Measurements from ENCODE around the gene C14orf180. TPM values are rescaled to one million over a fixed set of nuclear protein-coding genes. Genes with fewer than 3 reads are reported as not detected.

Gene C14orf180
- total RNA-seq, 1 donor from 2014 or later, result not detected

- DNase-seq (ENCODE audit: low spot score, unreplicated experiment), result no peak
- Mint-ChIP-seq H3K9me3 (ENCODE audit: low read depth) (no peaks in the 10 kb centered on the region), H3K4me1 (ENCODE audit: low read depth) (peaks cover 3% of the 10 kb centered on the region), H3K27me3 (peaks cover 10% of the 10 kb centered on the region), H3K27ac (no peak overlapping the region), H3K4me3 (ENCODE audit: low read depth) (no peak overlapping the region), H3K36me3 (ENCODE audit: insufficient read depth) (no peaks in the 10 kb centered on the region)
- TF ChIP-seq CTCF (IDR thresholded peaks at IDR 0.05; ENCODE audit: unreplicated experiment), result no peak
Measured at GRCh38 chr14:104593241-104593701, 13.7 kb downstream of the C14orf180 start.

- H3K27ac Mint-ChIP-seq, result no peak overlapping the region
- H3K4me3 Mint-ChIP-seq (ENCODE audit: low read depth), result no peak overlapping the region
- no peak for TF ChIP-seq CTCF (IDR thresholded peaks at IDR 0.05; ENCODE audit: unreplicated experiment)
- no peak for DNase-seq (ENCODE audit: low spot score, unreplicated experiment)
- H3K4me1 Mint-ChIP-seq (ENCODE audit: low read depth), result peaks cover 3% of the 10 kb centered on the region
- H3K9me3 Mint-ChIP-seq (ENCODE audit: low read depth), result no peaks in the 10 kb centered on the region
- peaks cover 10% of the 10 kb centered on the region for H3K27me3 Mint-ChIP-seq
- H3K36me3 Mint-ChIP-seq (ENCODE audit: insufficient read depth), result no peaks in the 10 kb centered on the region
Measured at GRCh38 chr14:104593710-104594136, 14.2 kb downstream of the C14orf180 start.

- Mint-ChIP-seq H3K27me3 (peaks cover 10% of the 10 kb centered on the region), H3K9me3 (ENCODE audit: low read depth) (no peaks in the 10 kb centered on the region), H3K27ac (no peak overlapping the region), H3K36me3 (ENCODE audit: insufficient read depth) (no peaks in the 10 kb centered on the region), H3K4me3 (ENCODE audit: low read depth) (no peak overlapping the region), H3K4me1 (ENCODE audit: low read depth) (peaks cover 3% of the 10 kb centered on the region)
- no peak for DNase-seq (ENCODE audit: low spot score, unreplicated experiment)
- TF ChIP-seq CTCF (IDR thresholded peaks at IDR 0.05; ENCODE audit: unreplicated experiment), result no peak
Measured at GRCh38 chr14:104594310-104595046, 14.9 kb downstream of the C14orf180 start.

GRCh38 chr14:104595116-104595675, 15.6 kb downstream of the C14orf180 start:
- peaks cover 10% of the 10 kb centered on the region for H3K27me3 Mint-ChIP-seq
- no peak overlapping the region for H3K4me3 Mint-ChIP-seq (ENCODE audit: low read depth)
- H3K4me1 Mint-ChIP-seq (ENCODE audit: low read depth), result peaks cover 3% of the 10 kb centered on the region
- no peak overlapping the region for H3K27ac Mint-ChIP-seq
- no peak for TF ChIP-seq CTCF (IDR thresholded peaks at IDR 0.05; ENCODE audit: unreplicated experiment)
- DNase-seq (ENCODE audit: low spot score, unreplicated experiment), result no peak
- H3K36me3 Mint-ChIP-seq (ENCODE audit: insufficient read depth), result no peaks in the 10 kb centered on the region
- H3K9me3 Mint-ChIP-seq (ENCODE audit: low read depth), result no peaks in the 10 kb centered on the region

- Mint-ChIP-seq H3K27ac (no peak overlapping the region), H3K36me3 (ENCODE audit: insufficient read depth) (no peaks in the 10 kb centered on the region), H3K9me3 (ENCODE audit: low read depth) (no peaks in the 10 kb centered on the region), H3K4me3 (ENCODE audit: low read depth) (no peak overlapping the region), H3K4me1 (ENCODE audit: low read depth) (peaks cover 3% of the 10 kb centered on the region), H3K27me3 (peaks cover 12% of the 10 kb centered on the region)
- TF ChIP-seq CTCF (IDR thresholded peaks at IDR 0.05; ENCODE audit: unreplicated experiment), result no peak
- no peak for DNase-seq (ENCODE audit: low spot score, unreplicated experiment)
Measured at GRCh38 chr14:104595911-104596450, 16.4 kb downstream of the C14orf180 start.
